K562 (cell line): Measurements from ENCODE around the gene PCDHGC4. TPM values are rescaled to one million over a fixed set of nuclear protein-coding genes. Genes with fewer than 3 reads are reported as not detected.

Experiments
- ATAC-seq: fragments of 200-7000 bp; cut with Tn5 transposase; 3 replicates; pipeline ENCODE4 v1.9.1; 2020; ENCODE audit warnings: moderate library complexity
- BruUV-seq: library from RNA; stranded (reverse); fragments of 400-500 nt; replicated peaks from 2 replicates; lab custom pipeline; 2021; lab: Mats Ljungman, UMichigan
- CTCF ChIA-PET: fragments of 300-600 bp; formaldehyde crosslinking; extraction: SDS; loops from one replicate; lab custom pipeline; 2021; ENCODE audit warnings: low intra/inter-chr PET ratio; lab: Yijun Ruan, JAX
- POLR2A ChIA-PET: fragments of 300-600, 350-650 bp; sonication (Branson Sonifier 250); formaldehyde crosslinking; extraction: SDS; loops from one replicate; lab custom pipeline; 2021; ENCODE audit warnings: antibody characterized with exemption, inconsistent platforms; lab: Yijun Ruan, JAX
- DNase-seq, 4 experiments: peaks; one replicate each; pipeline versions ENCODE4 v3.0.0 to v3.0.0-alpha.2; 2011 to 2018; ENCODE audit warnings: low spot score in 3 of 4, mixed read lengths in 3 of 4; ENCODE audit errors: extremely low read depth in 1 of 4
- FAIRE-seq: peaks from 2 replicates; lab custom pipeline; 2011; peaks lifted over from hg19 to GRCh38; lab: Jason Lieb, UNC
- H2AFZ ChIP-seq: 2 replicates; pipeline ENCODE4 v1.6.0; 2011; ENCODE audit warnings: low read depth, low read length, control low read depth, inconsistent platforms
- H3K27ac ChIP-seq: fragments of 200-600 bp; 3 replicates; pipeline ENCODE4 v1.8.0; 2011; ENCODE audit warnings: low read depth, mild to moderate bottlenecking, control low read depth, inconsistent platforms, low read length, moderate library complexity, mixed read lengths; ENCODE audit errors: extremely low read depth
- H3K27me3 ChIP-seq, 2 experiments: fragments of 300-600 bp in 1 of 2; 2 replicates in 1 of 2; 3 replicates in 1 of 2; pipeline versions ENCODE4 v1.6.0 to v1.8.0; 2011; ENCODE audit warnings: inconsistent platforms in 2 of 2, low read length in 2 of 2, mild to moderate bottlenecking in 1 of 2, mixed read lengths in 1 of 2, moderate library complexity in 1 of 2; ENCODE audit not compliant: control insufficient read depth in 2 of 2, insufficient read depth in 2 of 2
- H3K36me3 ChIP-seq: fragments of 300-600 bp; 3 replicates; pipeline ENCODE4 v1.8.0; 2011; ENCODE audit warnings: mild to moderate bottlenecking, low read length, inconsistent platforms; ENCODE audit not compliant: control insufficient read depth, insufficient read depth
- H3K4me1 ChIP-seq, 2 experiments: fragments of 200-600 bp in 1 of 2; replicated peaks in 1 of 2; 2 replicates in 1 of 2; 3 replicates in 1 of 2; pipeline versions ENCODE4 v1.5.1 to v1.8.0; 2011; ENCODE audit warnings: inconsistent platforms in 2 of 2, low read length in 2 of 2, mild to moderate bottlenecking in 1 of 2, mixed read lengths in 1 of 2, moderate library complexity in 1 of 2; ENCODE audit not compliant: control insufficient read depth in 2 of 2, insufficient read depth in 2 of 2
- H3K4me2 ChIP-seq: 2 replicates; pipeline ENCODE4 v1.6.1; 2011; ENCODE audit warnings: low read length, control low read depth, inconsistent platforms, mixed read lengths; ENCODE audit not compliant: insufficient read depth
- H3K4me3 ChIP-seq: fragments of 200-600 bp; sonication (generic), shearing (Covaris generic); 2 replicates; pipeline ENCODE4 v1.5.1; 2016; ENCODE audit warnings: control low read depth, inconsistent platforms
- H3K79me2 ChIP-seq: fragments of 200-600 bp; 3 replicates; pipeline ENCODE4 v1.8.0; 2011; ENCODE audit warnings: low read length, inconsistent platforms; ENCODE audit not compliant: control insufficient read depth, insufficient read depth
- H3K9ac ChIP-seq, 2 experiments: 2 replicates each; pipeline versions ENCODE4 v1.6.0 to v1.6.1; 2011; ENCODE audit warnings: low read depth in 2 of 2, low read length in 2 of 2, control low read depth in 1 of 2, inconsistent platforms in 1 of 2, mild to moderate bottlenecking in 1 of 2, mixed read lengths in 1 of 2; ENCODE audit not compliant: insufficient read depth in 1 of 2
- H3K9me1 ChIP-seq: one replicate; pipeline ENCODE4 v1.6.0; 2011; ENCODE audit warnings: inconsistent platforms, mild to moderate bottlenecking, low read length, moderate library complexity; ENCODE audit not compliant: control insufficient read depth, insufficient read depth
- H3K9me3 ChIP-seq: replicated peaks from 2 replicates; pipeline ENCODE4 v1.5.1; 2011; ENCODE audit warnings: low read depth, low read length, inconsistent platforms; ENCODE audit not compliant: control insufficient read depth, insufficient read depth
- H4K20me1 ChIP-seq: replicated peaks from 2 replicates; pipeline ENCODE4 v1.6.1; 2011; ENCODE audit warnings: low read length, inconsistent platforms, mixed read lengths; ENCODE audit not compliant: control insufficient read depth, insufficient read depth
- CBX2 ChIP-seq: fragments of 200-600 bp; sonication (generic); IDR thresholded peaks from one replicate; pipeline ENCODE4 v1.6.1; 2012; ENCODE audit warnings: mild to moderate bottlenecking, low read length, inconsistent platforms; ENCODE audit not compliant: insufficient read depth, poor library complexity, severe bottlenecking
- CCNT2 ChIP-seq: IDR thresholded peaks from 2 replicates; pipeline ENCODE4 v1.6.1; 2011; ENCODE audit warnings: borderline replicate concordance, low read depth, mild to moderate bottlenecking, moderate library complexity, mixed read lengths, low read length; ENCODE audit not compliant: insufficient read length; ENCODE audit errors: extremely low read depth
- CLOCK ChIP-seq: fragments of 250-450 bp; sonication (Bioruptor Pico); IDR thresholded peaks from 2 replicates; pipeline ENCODE4 v1.4.0; 2020; ENCODE audit warnings: mild to moderate bottlenecking, moderate library complexity, borderline replicate concordance
- E2F6 ChIP-seq, 2 experiments: IDR thresholded peaks; 2 replicates each; pipeline ENCODE4 v1.6.1; 2011; ENCODE audit warnings: borderline replicate concordance in 1 of 2, control low read depth in 1 of 2, low read depth in 1 of 2, low read length in 1 of 2, mild to moderate bottlenecking in 1 of 2, mixed read lengths in 1 of 2, moderate library complexity in 1 of 2; ENCODE audit not compliant: insufficient read depth in 1 of 2, insufficient read length in 1 of 2, poor library complexity in 1 of 2, severe bottlenecking in 1 of 2; ENCODE audit errors: extremely low read depth in 1 of 2
- EP400 ChIP-seq: fragments of 450-650 bp; IDR thresholded peaks from 2 replicates; pipeline ENCODE4 v1.6.1; 2017; ENCODE audit warnings: antibody characterized with exemption, mild to moderate bottlenecking, moderate library complexity
- GATAD2A ChIP-seq: fragments of 450-650 bp; IDR thresholded peaks from 2 replicates; pipeline ENCODE4 v1.6.1; 2017
- MLLT1 ChIP-seq, 2 experiments: fragments of 450-650 bp; IDR thresholded peaks; 2 replicates each; pipeline ENCODE4 v1.6.1; 2016
- NUFIP1 ChIP-seq: fragments of 450-650 bp; IDR thresholded peaks from 2 replicates; pipeline ENCODE4 v1.6.1; 2018; ENCODE audit not compliant: partially characterized antibody
- RBM22 ChIP-seq: fragments of 200-400 bp; formaldehyde crosslinking; IDR thresholded peaks from 2 replicates; pipeline ENCODE4 v1.6.1; 2018; ENCODE audit warnings: low read length, low read depth; ENCODE audit not compliant: poor library complexity, severe bottlenecking
- SNIP1 ChIP-seq: fragments of 450-650 bp; IDR thresholded peaks from 2 replicates; pipeline ENCODE4 v1.7.1; 2017; ENCODE audit warnings: low read depth, mild to moderate bottlenecking
- TAF1 ChIP-seq: IDR thresholded peaks from 2 replicates; pipeline ENCODE4 v1.6.1; 2011; ENCODE audit warnings: mild to moderate bottlenecking, low read length, moderate library complexity; ENCODE audit not compliant: insufficient read depth, control insufficient read depth, severe bottlenecking; ENCODE audit errors: extremely low read depth
- TAF9B ChIP-seq: fragments of 450-650 bp; IDR thresholded peaks from 2 replicates; pipeline ENCODE4 v1.6.1; 2018; ENCODE audit warnings: mild to moderate bottlenecking; ENCODE audit not compliant: partially characterized antibody
- TCF7 ChIP-seq: sonication (generic); IDR thresholded peaks from 2 replicates; pipeline ENCODE4 v1.6.1; 2016; ENCODE audit warnings: antibody characterized with exemption, borderline replicate concordance
- TSC22D4 ChIP-seq: fragments of 450-650 bp; IDR thresholded peaks from 2 replicates; pipeline ENCODE4 v1.6.1; 2016; ENCODE audit warnings: missing genetic modification characterization, missing biosample characterization, control low read depth
- XRCC5 ChIP-seq: fragments of 200-400 bp; formaldehyde crosslinking; IDR thresholded peaks from 2 replicates; pipeline ENCODE4 v1.6.1; 2017; ENCODE audit warnings: low read depth, mild to moderate bottlenecking, low read length
- ZNF76 ChIP-seq: fragments of 250-450 bp; sonication (Bioruptor Pico); IDR thresholded peaks from 2 replicates; pipeline ENCODE4 v1.4.0; 2020; ENCODE audit warnings: mild to moderate bottlenecking, moderate library complexity, borderline replicate concordance
- ZNF785 ChIP-seq: fragments of 250-450 bp; sonication (Bioruptor Pico); IDR thresholded peaks from 2 replicates; pipeline ENCODE4 v1.4.0; 2020; ENCODE audit warnings: mild to moderate bottlenecking
- ZSCAN32 ChIP-seq: fragments of 450-650 bp; formaldehyde crosslinking; IDR thresholded peaks from 2 replicates; pipeline ENCODE4 v1.4.0; 2020; ENCODE audit warnings: mild to moderate bottlenecking, moderate library complexity
- WGBS: fragments of 100-300 bp; shearing (Covaris generic); methylation state at CpG from one replicate; pipeline ENCODE4 v1.1.6; 2016; ENCODE audit warnings: low coverage, mixed read lengths; ENCODE audit not compliant: insufficient coverage; ENCODE audit errors: missing lambda C conversion rate; 5-methylcytosine and 5-hydroxymethylcytosine counted together
- in situ Hi-C: fragments of 300-500 bp; cut with MboI; formaldehyde crosslinking; loops from 4 replicates; pipeline ENCODE4 v1.15.0; 2018; ENCODE audit warnings: inconsistent platforms, mixed read lengths
- intact Hi-C: fragments of 100-400 bp; cut with micrococcal nuclease; formaldehyde crosslinking; loops from 2 replicates; pipeline ENCODE4 v1.14.2; 2022
- polyA plus RNA-seq, 8 experiments: library from polyadenylated mRNA; depleted of rRNA in 4 of 8; stranded (reverse) in 5 of 8; unstranded in 3 of 8; fragments of >200 nt; fragmentation: Nextera tagmentation in 2 of 8; fragmentation: Illumina TruSeq in 1 of 8; extraction: Ambion mirVana in 2 of 8; extraction: Trizol in 1 of 8; gene quantifications; 2 replicates each; pipeline versions ENCODE4 v1.2.1 to v1.2.3, GENCODE V29; 2011 to 2014; ENCODE audit warnings: inconsistent platforms in 1 of 8, missing spikeins in 1 of 8
- total RNA-seq, 7 experiments: library from RNA; depleted of rRNA in 6 of 7; stranded (reverse); fragments of >200 nt in 6 of 7; fragmentation: Illumina TruSeq in 2 of 7; extraction: Trizol in 2 of 7; gene quantifications; 2 replicates each; pipeline versions ENCODE4 v1.2.1 to v1.2.3, GENCODE V29; 2011 to 2021; ENCODE audit warnings: low replicate concordance in 1 of 7

Gene PCDHGC4
- total and polyA plus RNA-seq, 9 of the 15 experiments (the other 6 are each of a cell fraction or from before 2014, with no cell fraction given): 0.05 TPM; not detected in 8

GRCh38 chr5:141440341-141440740 lies 44.5 kb upstream of the PCDHGC4 start:
- H2AFZ ChIP-seq: no peak overlapping the region
- H3K9ac ChIP-seq: no peak overlapping the region
- ChIA-PET POLR2A (interaction anchor here (0.6 kb wide), 1 partner anchor 70 kb away, joined by 3 read pairs; the partner anchor contains the start of gene PCDHGB3), CTCF (no interaction called here)
- in situ Hi-C loops (no loop called here), intact Hi-C loops (no loop called here)
- no peak for ATAC-seq
- FAIRE-seq: no peak
- H3K4me3 ChIP-seq: no peak overlapping the region
- H4K20me1 ChIP-seq: no peaks in the 10 kb centered on the region
- no peak overlapping the region for H3K4me2 ChIP-seq
- 0% methylated on average over 9 of the region's 9 CpGs for WGBS
- peaks cover 0 to 6% of the 10 kb centered on the region in 2 experiments; a peak in 1 of 5 replicates for H3K4me1 ChIP-seq
- H3K9me3 ChIP-seq: no peaks in the 10 kb centered on the region
- H3K27me3 ChIP-seq: peaks cover 0 to 16% of the 10 kb centered on the region in 2 experiments; a peak in 2 of 5 replicates
- no peak for DNase-seq
- H3K9me1 ChIP-seq: no peaks in the 10 kb centered on the region
- no peaks in the 10 kb centered on the region for H3K36me3 ChIP-seq
- no peak overlapping the region for H3K27ac ChIP-seq
- H3K79me2 ChIP-seq: no peaks in the 10 kb centered on the region
- no TSS peak for BruUV-seq
- TF ChIP-seq MLLT1 (IDR thresholded peaks at IDR 0.05) (no peak), CBX2 (no peak), ZNF785 (CRISPR knock-in tag) (no peak), E2F6 (IDR thresholded peaks at IDR 0.05; ENCODE audit: borderline replicate concordance in 1 of 2, extremely low read depth in 1 of 2, insufficient read depth in 1 of 2, insufficient read length in 1 of 2, low read depth in 1 of 2, low read length in 1 of 2, poor library complexity in 1 of 2, severe bottlenecking in 1 of 2) (no peak), CLOCK (CRISPR knock-in tag) (no peak), EP400 (no peak), NUFIP1 (no peak), ZSCAN32 (CRISPR knock-in tag) (no peak), RBM22 (no peak), XRCC5 (no peak), SNIP1 (no peak), TAF1 (no peak), TCF7 (no peak), TAF9B (no peak), TSC22D4 (tag) (no peak), GATAD2A (no peak), CCNT2 (no peak), ZNF76 (CRISPR knock-in tag) (no peak)
